ENCODE measurements around the gene PODXL.

Gene PODXL

GRCh38 chr7:131544021-131544420 is 12.4 kb downstream of the PODXL start:
- Mint-ChIP-seq H3K27ac (ENCODE audit: low read depth) (no peak overlapping the region), H3K9me3 (no peaks in the 10 kb centered on the region), H3K4me1 (no peaks in the 10 kb centered on the region), H3K4me3 (no peak overlapping the region), H3K36me3 (ENCODE audit: insufficient read depth) (peaks cover 2% of the 10 kb centered on the region), H3K27me3 (peaks cover 11% of the 10 kb centered on the region)
- ATAC-seq (replicated peaks; ENCODE audit: extremely low read depth, poor library complexity, severe bottlenecking) (no peak), DNase-seq (ENCODE audit: low spot score in 2 of 2) (no peak)

GRCh38 chr7:131543298-131543697 is 13.1 kb downstream of the PODXL start:
- Mint-ChIP-seq H3K27me3 (peaks cover 11% of the 10 kb centered on the region), H3K9me3 (no peaks in the 10 kb centered on the region), H3K36me3 (ENCODE audit: insufficient read depth) (peaks cover 2% of the 10 kb centered on the region), H3K27ac (ENCODE audit: low read depth) (no peak overlapping the region), H3K4me3 (no peak overlapping the region), H3K4me1 (no peaks in the 10 kb centered on the region)
- DNase-seq (ENCODE audit: low spot score in 2 of 2): no peak
- no peak for ATAC-seq (replicated peaks; ENCODE audit: extremely low read depth, poor library complexity, severe bottlenecking)

GRCh38 chr7:131540491-131541162 is 15.8 kb downstream of the PODXL start:
- DNase-seq (ENCODE audit: low spot score in 2 of 2) (no peak), ATAC-seq (replicated peaks; ENCODE audit: extremely low read depth, poor library complexity, severe bottlenecking) (no peak)
- Mint-ChIP-seq H3K4me3 (no peak overlapping the region), H3K4me1 (no peaks in the 10 kb centered on the region), H3K36me3 (ENCODE audit: insufficient read depth) (no peaks in the 10 kb centered on the region), H3K27me3 (peaks cover 11% of the 10 kb centered on the region), H3K9me3 (no peaks in the 10 kb centered on the region), H3K27ac (ENCODE audit: low read depth) (no peak overlapping the region)

GRCh38 chr7:131538813-131539179 is 17.6 kb downstream of the PODXL start:
- DNase-seq (ENCODE audit: low spot score in 2 of 2): no peak
- H3K27me3 Mint-ChIP-seq: peaks cover 11% of the 10 kb centered on the region
- no peak overlapping the region for H3K27ac Mint-ChIP-seq (ENCODE audit: low read depth)
- no peaks in the 10 kb centered on the region for H3K9me3 Mint-ChIP-seq
- no peaks in the 10 kb centered on the region for H3K4me1 Mint-ChIP-seq
- no peak for ATAC-seq (replicated peaks; ENCODE audit: extremely low read depth, poor library complexity, severe bottlenecking)
- no peak overlapping the region for H3K4me3 Mint-ChIP-seq
- H3K36me3 Mint-ChIP-seq (ENCODE audit: insufficient read depth): no peaks in the 10 kb centered on the region

- no peaks in the 10 kb centered on the region for H3K9me3 Mint-ChIP-seq
Measured at GRCh38 chr7:131538071-131538812, 18.2 kb downstream of the PODXL start.

GRCh38 chr7:131537571-131537978 is 18.9 kb downstream of the PODXL start:
- Mint-ChIP-seq H3K4me3 (no peak overlapping the region), H3K36me3 (ENCODE audit: insufficient read depth) (no peaks in the 10 kb centered on the region), H3K4me1 (no peaks in the 10 kb centered on the region), H3K27ac (ENCODE audit: low read depth) (no peak overlapping the region), H3K9me3 (no peaks in the 10 kb centered on the region), H3K27me3 (peaks cover 11% of the 10 kb centered on the region)
- DNase-seq (ENCODE audit: low spot score in 2 of 2): no peak
- ATAC-seq (replicated peaks; ENCODE audit: extremely low read depth, poor library complexity, severe bottlenecking): no peak

More at GRCh38 chr7:131538071-131538812, 18.2 kb downstream of the PODXL start:
- DNase-seq (ENCODE audit: low spot score in 2 of 2) (no peak), ATAC-seq (replicated peaks; ENCODE audit: extremely low read depth, poor library complexity, severe bottlenecking) (no peak)
- peaks cover 11% of the 10 kb centered on the region for H3K27me3 Mint-ChIP-seq
- no peak overlapping the region for H3K4me3 Mint-ChIP-seq
- H3K36me3 Mint-ChIP-seq (ENCODE audit: insufficient read depth): no peaks in the 10 kb centered on the region
- no peaks in the 10 kb centered on the region for H3K4me1 Mint-ChIP-seq
- no peak overlapping the region for H3K27ac Mint-ChIP-seq (ENCODE audit: low read depth)

- ATAC-seq (replicated peaks; ENCODE audit: extremely low read depth, poor library complexity, severe bottlenecking): no peak
- no peak for DNase-seq (ENCODE audit: low spot score in 2 of 2)
- Mint-ChIP-seq H3K27me3 (peaks cover 11% of the 10 kb centered on the region), H3K4me1 (no peaks in the 10 kb centered on the region), H3K4me3 (no peak overlapping the region), H3K9me3 (no peaks in the 10 kb centered on the region), H3K36me3 (ENCODE audit: insufficient read depth) (no peaks in the 10 kb centered on the region), H3K27ac (ENCODE audit: low read depth) (no peak overlapping the region)
Measured at GRCh38 chr7:131536361-131536849, 20.0 kb downstream of the PODXL start.

- H3K27ac Mint-ChIP-seq (ENCODE audit: low read depth): no peak overlapping the region
- no peaks in the 10 kb centered on the region for H3K4me1 Mint-ChIP-seq
- H3K4me3 Mint-ChIP-seq: no peak overlapping the region
- H3K36me3 Mint-ChIP-seq (ENCODE audit: insufficient read depth): no peaks in the 10 kb centered on the region
- ATAC-seq (replicated peaks; ENCODE audit: extremely low read depth, poor library complexity, severe bottlenecking): no peak
- H3K9me3 Mint-ChIP-seq: no peaks in the 10 kb centered on the region
- peaks cover 6% of the 10 kb centered on the region for H3K27me3 Mint-ChIP-seq
- DNase-seq (ENCODE audit: low spot score in 2 of 2): no peak
Measured at GRCh38 chr7:131533566-131534561, 22.6 kb downstream of the PODXL start.

- DNase-seq (ENCODE audit: low spot score in 2 of 2) (no peak), ATAC-seq (replicated peaks; ENCODE audit: extremely low read depth, poor library complexity, severe bottlenecking) (no peak)
- H3K4me3 Mint-ChIP-seq: no peak overlapping the region
- H3K4me1 Mint-ChIP-seq: no peaks in the 10 kb centered on the region
- peaks cover 13% of the 10 kb centered on the region for H3K27me3 Mint-ChIP-seq
- no peaks in the 10 kb centered on the region for H3K36me3 Mint-ChIP-seq (ENCODE audit: insufficient read depth)
- no peak overlapping the region for H3K27ac Mint-ChIP-seq (ENCODE audit: low read depth)
- no peaks in the 10 kb centered on the region for H3K9me3 Mint-ChIP-seq
Measured at GRCh38 chr7:131533151-131533559, 23.3 kb downstream of the PODXL start.

GRCh38 chr7:131532570-131533091 is 23.8 kb downstream of the PODXL start:
- DNase-seq (ENCODE audit: low spot score in 2 of 2) (no peak), ATAC-seq (replicated peaks; ENCODE audit: extremely low read depth, poor library complexity, severe bottlenecking) (no peak)
- Mint-ChIP-seq H3K4me3 (no peak overlapping the region), H3K9me3 (no peaks in the 10 kb centered on the region), H3K27ac (ENCODE audit: low read depth) (no peak overlapping the region), H3K36me3 (ENCODE audit: insufficient read depth) (no peaks in the 10 kb centered on the region), H3K27me3 (peaks cover 17% of the 10 kb centered on the region), H3K4me1 (no peaks in the 10 kb centered on the region)

- DNase-seq (ENCODE audit: low spot score in 2 of 2): no peak
- Mint-ChIP-seq H3K4me1 (no peaks in the 10 kb centered on the region), H3K36me3 (ENCODE audit: insufficient read depth) (no peaks in the 10 kb centered on the region), H3K9me3 (no peaks in the 10 kb centered on the region), H3K27ac (ENCODE audit: low read depth) (no peak overlapping the region), H3K4me3 (no peak overlapping the region), H3K27me3 (peaks cover 35% of the 10 kb centered on the region)
- ATAC-seq (replicated peaks; ENCODE audit: extremely low read depth, poor library complexity, severe bottlenecking): no peak
Measured at GRCh38 chr7:131530137-131530536, 26.3 kb downstream of the PODXL start.

- H3K9me3 Mint-ChIP-seq: no peaks in the 10 kb centered on the region
- ATAC-seq (replicated peaks; ENCODE audit: extremely low read depth, poor library complexity, severe bottlenecking) (no peak), DNase-seq (ENCODE audit: low spot score in 2 of 2) (no peak)
- H3K4me3 Mint-ChIP-seq: no peak overlapping the region
- no peak overlapping the region for H3K27ac Mint-ChIP-seq (ENCODE audit: low read depth)
- no peaks in the 10 kb centered on the region for H3K4me1 Mint-ChIP-seq
- peaks cover 37% of the 10 kb centered on the region for H3K27me3 Mint-ChIP-seq
- H3K36me3 Mint-ChIP-seq (ENCODE audit: insufficient read depth): no peaks in the 10 kb centered on the region
Measured at GRCh38 chr7:131529617-131530016, 26.8 kb downstream of the PODXL start.
